Chondrocyte (in vitro differentiated cells): ENCODE measurements around the gene MEAK7. TPM values are rescaled to one million over a fixed set of nuclear protein-coding genes. Genes with fewer than 3 reads are reported as not detected.

Experiments used
- DNase-seq: peaks from one replicate; pipeline ENCODE4 v3.0.0; 2021; ENCODE audit warnings: mixed read lengths, low spot score
- H3K27ac Mint-ChIP-seq: one replicate; pipeline ENCODE4 v1.8.0; 2021; ENCODE audit warnings: mild to moderate bottlenecking, moderate library complexity, mixed read lengths; ENCODE audit not compliant: unreplicated experiment
- H3K27me3 Mint-ChIP-seq: 2 replicates; pipeline ENCODE4 v1.8.0; 2021; ENCODE audit warnings: low read depth, mixed read lengths
- H3K36me3 Mint-ChIP-seq: 2 replicates; pipeline ENCODE4 v1.8.0; 2021; ENCODE audit warnings: low read depth, mixed read lengths
- H3K4me1 Mint-ChIP-seq: 2 replicates; pipeline ENCODE4 v1.8.0; 2021; ENCODE audit warnings: low read depth, mild to moderate bottlenecking, mixed read lengths
- H3K4me3 Mint-ChIP-seq: one replicate; pipeline ENCODE4 v1.8.0; 2021; ENCODE audit warnings: mild to moderate bottlenecking, moderate library complexity, mixed read lengths; ENCODE audit not compliant: unreplicated experiment
- H3K9me3 Mint-ChIP-seq: 2 replicates; pipeline ENCODE4 v1.8.0; 2021; ENCODE audit warnings: low read depth, mixed read lengths
- total RNA-seq: library from RNA; stranded (reverse); gene quantifications from 3 replicates; pipeline ENCODE4 v1.2.1, GENCODE V29; 2021
- TF ChIP-seq, protein P1 (sequence below): fragments of 200-600 bp; sonication (generic); IDR thresholded peaks from 2 replicates; pipeline ENCODE4 v1.5.0; 2021; ENCODE audit warnings: antibody characterized with exemption, mild to moderate bottlenecking, moderate library complexity

The MEAK7 gene
- total RNA-seq, 1 donor from 2014 or later, result 26.8 TPM

DNA sequence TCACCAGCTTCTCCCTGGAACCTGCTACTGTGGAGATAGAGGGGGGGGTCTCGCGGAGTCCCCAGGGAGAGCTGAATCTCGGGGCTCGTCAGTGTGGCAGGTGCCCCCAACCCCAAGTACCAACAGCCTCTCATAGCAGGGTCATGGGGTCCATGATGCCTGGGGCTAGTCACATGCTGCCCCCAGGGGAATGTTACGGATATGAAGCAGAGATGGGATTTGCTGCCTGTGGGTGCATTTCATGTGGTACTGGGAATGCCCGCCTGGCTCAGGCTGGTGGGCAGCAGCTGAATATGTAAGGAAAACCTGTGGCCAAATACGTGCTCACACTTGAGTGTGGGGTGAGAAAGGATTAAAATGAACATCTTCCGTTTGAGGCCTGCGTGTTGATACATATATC lies 49.4 kb downstream of the MEAK7 start:
- Mint-ChIP-seq H3K9me3 (no peaks in the 10 kb centered on the region), H3K27ac (no peak overlapping the region)

More for the DNA sequence above, 49.4 kb downstream of the MEAK7 start:
- Mint-ChIP-seq H3K4me1 (no peaks in the 10 kb centered on the region), H3K36me3 (no peaks in the 10 kb centered on the region), H3K4me3 (no peak overlapping the region), H3K27me3 (no peaks in the 10 kb centered on the region)
- TF ChIP-seq, protein P1, sequence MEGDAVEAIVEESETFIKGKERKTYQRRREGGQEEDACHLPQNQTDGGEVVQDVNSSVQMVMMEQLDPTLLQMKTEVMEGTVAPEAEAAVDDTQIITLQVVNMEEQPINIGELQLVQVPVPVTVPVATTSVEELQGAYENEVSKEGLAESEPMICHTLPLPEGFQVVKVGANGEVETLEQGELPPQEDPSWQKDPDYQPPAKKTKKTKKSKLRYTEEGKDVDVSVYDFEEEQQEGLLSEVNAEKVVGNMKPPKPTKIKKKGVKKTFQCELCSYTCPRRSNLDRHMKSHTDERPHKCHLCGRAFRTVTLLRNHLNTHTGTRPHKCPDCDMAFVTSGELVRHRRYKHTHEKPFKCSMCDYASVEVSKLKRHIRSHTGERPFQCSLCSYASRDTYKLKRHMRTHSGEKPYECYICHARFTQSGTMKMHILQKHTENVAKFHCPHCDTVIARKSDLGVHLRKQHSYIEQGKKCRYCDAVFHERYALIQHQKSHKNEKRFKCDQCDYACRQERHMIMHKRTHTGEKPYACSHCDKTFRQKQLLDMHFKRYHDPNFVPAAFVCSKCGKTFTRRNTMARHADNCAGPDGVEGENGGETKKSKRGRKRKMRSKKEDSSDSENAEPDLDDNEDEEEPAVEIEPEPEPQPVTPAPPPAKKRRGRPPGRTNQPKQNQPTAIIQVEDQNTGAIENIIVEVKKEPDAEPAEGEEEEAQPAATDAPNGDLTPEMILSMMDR, result no peak
- peak; percentile 37 for DNase-seq

Other genes starting within 250 kb of the MEAK7 start
- gene WFDC1, start 209.8 kb downstream of the MEAK7 start, total RNA-seq, result 3.5 to 5.7 TPM (median 5.6 TPM) in 3 replicates
- gene ATP2C2, start 136.1 kb downstream of the MEAK7 start, total RNA-seq, result not detected in 3 replicates
- 27.4 to 57.6 TPM (median 52.8 TPM) in 3 replicates for gene COTL1, start 113.4 kb upstream of the MEAK7 start, total RNA-seq
- 40.2 to 43.8 TPM (median 42.4 TPM) in 3 replicates for gene KLHL36, start 143.9 kb upstream of the MEAK7 start, total RNA-seq
- gene USP10, start 195.3 kb upstream of the MEAK7 start, total RNA-seq, result 43.0 to 59.3 TPM (median 43.4 TPM) in 3 replicates